SK-N-SH (cell line): ENCODE data around the gene DCHS2.

Experiments
- CTCF ChIP-seq: fragments of 200-600 bp; sonication (generic); IDR thresholded peaks from 2 replicates; pipeline ENCODE4 v1.6.1; 2017; ENCODE audit warnings: antibody characterized with exemption, mild to moderate bottlenecking, moderate library complexity
- EP300 ChIP-seq, 2 experiments: IDR thresholded peaks; 2 replicates each; pipeline versions ENCODE4 v1.4.0 to v1.6.1; 2012; ENCODE audit warnings: borderline replicate concordance in 1 of 2, low read depth in 1 of 2, low read length in 1 of 2
- POLR2AphosphoS5 ChIP-seq: IDR thresholded peaks from 2 replicates; pipeline ENCODE4 v1.6.1; 2012; ENCODE audit warnings: low read depth, low read length
- RAD21 ChIP-seq: IDR thresholded peaks from 2 replicates; pipeline ENCODE4 v1.6.1; 2012; ENCODE audit warnings: mild to moderate bottlenecking, low read length
- REST ChIP-seq: IDR thresholded peaks from 2 replicates; pipeline ENCODE4 v1.6.1; 2012; ENCODE audit warnings: mild to moderate bottlenecking, low read depth, low read length, moderate library complexity
- USF2 ChIP-seq: fragments of 150-350 bp; IDR thresholded peaks from 2 replicates; pipeline ENCODE4 v1.6.1; 2017; ENCODE audit warnings: antibody characterized with exemption, low read length, low read depth, borderline replicate concordance

GRCh38 chr4:154435895-154436294 lies 55.7 kb downstream of the DCHS2 start:
- no peak for TF ChIP-seq REST
- TF ChIP-seq CTCF = no peak
- TF ChIP-seq USF2 = no peak
- no peak for TF ChIP-seq EP300 (IDR thresholded peaks at IDR 0.05; ENCODE audit: borderline replicate concordance in 1 of 2, low read depth in 1 of 2, low read length in 1 of 2)
- no peak for TF ChIP-seq RAD21
- TF ChIP-seq POLR2AphosphoS5 = no peak
